ENCODE measurements around the gene ZNF740. TPM values are rescaled to one million over a fixed set of nuclear protein-coding genes. Genes with fewer than 3 reads are reported as not detected.

ZNF740 gene
- total and polyA plus RNA-seq, 2 of the 8 experiments (the other 6 are each of a cell fraction or from before 2014, with no cell fraction given) = 8.2 to 40.0 TPM

DNA sequence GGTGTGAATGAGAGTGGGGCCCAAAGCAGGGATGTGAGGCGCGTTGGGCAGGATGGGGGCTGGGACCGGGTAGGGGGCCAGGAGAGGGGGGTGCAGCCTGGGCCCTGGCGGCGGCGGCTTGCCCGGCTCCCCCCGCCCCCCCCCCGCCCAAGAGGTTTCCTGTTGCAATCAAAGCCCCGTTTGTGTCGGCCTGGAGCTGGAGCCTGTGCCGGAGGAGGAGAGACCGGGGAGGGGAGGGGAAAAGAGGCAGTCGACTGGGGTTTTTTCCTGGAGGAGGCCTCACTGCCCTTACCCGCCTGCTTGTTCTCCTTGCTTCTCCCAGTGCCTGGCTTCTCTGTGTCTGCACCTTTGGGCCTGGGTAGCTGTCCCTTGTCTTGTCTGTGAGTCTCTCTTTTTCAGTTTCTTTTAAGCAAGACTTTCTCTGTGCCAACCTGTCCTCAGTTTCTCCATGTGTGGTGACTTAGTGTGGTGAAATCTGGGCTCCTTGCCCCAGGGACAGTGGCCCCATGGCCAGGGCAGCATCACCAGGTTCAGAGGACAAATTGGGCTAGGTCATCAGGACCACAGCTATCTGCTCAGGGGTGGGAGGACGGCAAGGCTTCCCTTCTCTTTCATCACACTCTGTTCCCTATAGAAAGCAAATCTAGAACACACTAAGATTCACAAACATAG, 43.0 kb downstream of the ZNF740 start (continued):
- TF ChIP-seq, protein P1, sequence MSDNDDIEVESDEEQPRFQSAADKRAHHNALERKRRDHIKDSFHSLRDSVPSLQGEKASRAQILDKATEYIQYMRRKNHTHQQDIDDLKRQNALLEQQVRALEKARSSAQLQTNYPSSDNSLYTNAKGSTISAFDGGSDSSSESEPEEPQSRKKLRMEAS (IDR thresholded peaks at IDR 0.05) = 0 out of 2 replicates have a peak, but pooled peaks have one; percentile 0
- TF ChIP-seq SUZ12 (IDR thresholded peaks at IDR 0.05; ENCODE audit: low read length) (no peak), SIX5 (IDR thresholded peaks at IDR 0.05; ENCODE audit: low read depth, low read length) (no peak), EGR1 (IDR thresholded peaks at IDR 0.05; ENCODE audit: borderline replicate concordance, low read depth, low read length) (no peak), POU5F1 (IDR thresholded peaks at IDR 0.05; ENCODE audit: low read depth, low read length) (no peak), POLR2AphosphoS5 (IDR thresholded peaks at IDR 0.05; ENCODE audit: low read depth, low read length) (no peak), KDM5A (IDR thresholded peaks at IDR 0.05; ENCODE audit: low read length) (no peak), RAD21 (IDR thresholded peaks at IDR 0.05 in 1 of 2, conservative IDR thresholded peaks at IDR 0.05 in 1 of 2; ENCODE audit: low read depth in 2 of 2, low read length in 2 of 2) (no peak), GABPA (IDR thresholded peaks at IDR 0.05; ENCODE audit: borderline replicate concordance, insufficient read depth, low read length) (no peak), ASH2L (IDR thresholded peaks at IDR 0.05; ENCODE audit: low read length) (peak; percentile 43)
- TF ChIP-seq, protein P2, sequence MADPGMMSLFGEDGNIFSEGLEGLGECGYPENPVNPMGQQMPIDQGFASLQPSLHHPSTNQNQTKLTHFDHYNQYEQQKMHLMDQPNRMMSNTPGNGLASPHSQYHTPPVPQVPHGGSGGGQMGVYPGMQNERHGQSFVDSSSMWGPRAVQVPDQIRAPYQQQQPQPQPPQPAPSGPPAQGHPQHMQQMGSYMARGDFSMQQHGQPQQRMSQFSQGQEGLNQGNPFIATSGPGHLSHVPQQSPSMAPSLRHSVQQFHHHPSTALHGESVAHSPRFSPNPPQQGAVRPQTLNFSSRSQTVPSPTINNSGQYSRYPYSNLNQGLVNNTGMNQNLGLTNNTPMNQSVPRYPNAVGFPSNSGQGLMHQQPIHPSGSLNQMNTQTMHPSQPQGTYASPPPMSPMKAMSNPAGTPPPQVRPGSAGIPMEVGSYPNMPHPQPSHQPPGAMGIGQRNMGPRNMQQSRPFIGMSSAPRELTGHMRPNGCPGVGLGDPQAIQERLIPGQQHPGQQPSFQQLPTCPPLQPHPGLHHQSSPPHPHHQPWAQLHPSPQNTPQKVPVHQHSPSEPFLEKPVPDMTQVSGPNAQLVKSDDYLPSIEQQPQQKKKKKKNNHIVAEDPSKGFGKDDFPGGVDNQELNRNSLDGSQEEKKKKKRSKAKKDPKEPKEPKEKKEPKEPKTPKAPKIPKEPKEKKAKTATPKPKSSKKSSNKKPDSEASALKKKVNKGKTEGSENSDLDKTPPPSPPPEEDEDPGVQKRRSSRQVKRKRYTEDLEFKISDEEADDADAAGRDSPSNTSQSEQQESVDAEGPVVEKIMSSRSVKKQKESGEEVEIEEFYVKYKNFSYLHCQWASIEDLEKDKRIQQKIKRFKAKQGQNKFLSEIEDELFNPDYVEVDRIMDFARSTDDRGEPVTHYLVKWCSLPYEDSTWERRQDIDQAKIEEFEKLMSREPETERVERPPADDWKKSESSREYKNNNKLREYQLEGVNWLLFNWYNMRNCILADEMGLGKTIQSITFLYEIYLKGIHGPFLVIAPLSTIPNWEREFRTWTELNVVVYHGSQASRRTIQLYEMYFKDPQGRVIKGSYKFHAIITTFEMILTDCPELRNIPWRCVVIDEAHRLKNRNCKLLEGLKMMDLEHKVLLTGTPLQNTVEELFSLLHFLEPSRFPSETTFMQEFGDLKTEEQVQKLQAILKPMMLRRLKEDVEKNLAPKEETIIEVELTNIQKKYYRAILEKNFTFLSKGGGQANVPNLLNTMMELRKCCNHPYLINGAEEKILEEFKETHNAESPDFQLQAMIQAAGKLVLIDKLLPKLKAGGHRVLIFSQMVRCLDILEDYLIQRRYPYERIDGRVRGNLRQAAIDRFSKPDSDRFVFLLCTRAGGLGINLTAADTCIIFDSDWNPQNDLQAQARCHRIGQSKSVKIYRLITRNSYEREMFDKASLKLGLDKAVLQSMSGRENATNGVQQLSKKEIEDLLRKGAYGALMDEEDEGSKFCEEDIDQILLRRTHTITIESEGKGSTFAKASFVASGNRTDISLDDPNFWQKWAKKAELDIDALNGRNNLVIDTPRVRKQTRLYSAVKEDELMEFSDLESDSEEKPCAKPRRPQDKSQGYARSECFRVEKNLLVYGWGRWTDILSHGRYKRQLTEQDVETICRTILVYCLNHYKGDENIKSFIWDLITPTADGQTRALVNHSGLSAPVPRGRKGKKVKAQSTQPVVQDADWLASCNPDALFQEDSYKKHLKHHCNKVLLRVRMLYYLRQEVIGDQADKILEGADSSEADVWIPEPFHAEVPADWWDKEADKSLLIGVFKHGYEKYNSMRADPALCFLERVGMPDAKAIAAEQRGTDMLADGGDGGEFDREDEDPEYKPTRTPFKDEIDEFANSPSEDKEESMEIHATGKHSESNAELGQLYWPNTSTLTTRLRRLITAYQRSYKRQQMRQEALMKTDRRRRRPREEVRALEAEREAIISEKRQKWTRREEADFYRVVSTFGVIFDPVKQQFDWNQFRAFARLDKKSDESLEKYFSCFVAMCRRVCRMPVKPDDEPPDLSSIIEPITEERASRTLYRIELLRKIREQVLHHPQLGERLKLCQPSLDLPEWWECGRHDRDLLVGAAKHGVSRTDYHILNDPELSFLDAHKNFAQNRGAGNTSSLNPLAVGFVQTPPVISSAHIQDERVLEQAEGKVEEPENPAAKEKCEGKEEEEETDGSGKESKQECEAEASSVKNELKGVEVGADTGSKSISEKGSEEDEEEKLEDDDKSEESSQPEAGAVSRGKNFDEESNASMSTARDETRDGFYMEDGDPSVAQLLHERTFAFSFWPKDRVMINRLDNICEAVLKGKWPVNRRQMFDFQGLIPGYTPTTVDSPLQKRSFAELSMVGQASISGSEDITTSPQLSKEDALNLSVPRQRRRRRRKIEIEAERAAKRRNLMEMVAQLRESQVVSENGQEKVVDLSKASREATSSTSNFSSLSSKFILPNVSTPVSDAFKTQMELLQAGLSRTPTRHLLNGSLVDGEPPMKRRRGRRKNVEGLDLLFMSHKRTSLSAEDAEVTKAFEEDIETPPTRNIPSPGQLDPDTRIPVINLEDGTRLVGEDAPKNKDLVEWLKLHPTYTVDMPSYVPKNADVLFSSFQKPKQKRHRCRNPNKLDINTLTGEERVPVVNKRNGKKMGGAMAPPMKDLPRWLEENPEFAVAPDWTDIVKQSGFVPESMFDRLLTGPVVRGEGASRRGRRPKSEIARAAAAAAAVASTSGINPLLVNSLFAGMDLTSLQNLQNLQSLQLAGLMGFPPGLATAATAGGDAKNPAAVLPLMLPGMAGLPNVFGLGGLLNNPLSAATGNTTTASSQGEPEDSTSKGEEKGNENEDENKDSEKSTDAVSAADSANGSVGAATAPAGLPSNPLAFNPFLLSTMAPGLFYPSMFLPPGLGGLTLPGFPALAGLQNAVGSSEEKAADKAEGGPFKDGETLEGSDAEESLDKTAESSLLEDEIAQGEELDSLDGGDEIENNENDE (IDR thresholded peaks at IDR 0.05; ENCODE audit: insufficient replicate concordance, low read length) = no peak
